Stimulated activated CD8-positive, alpha-beta memory T cell treated with anti-CD3 and anti-CD28 coated beads, Interleukin-15, amount 100 ng/mL, for 1 hour (primary cell): Measurements from ENCODE around the gene KDM3A.
A peak's percentile ranks its signal among the peaks of the same experiment; 100 is the strongest.
"Not testable (repeated sequence)": the region's sequence is repeated elsewhere in the genome, so short reads cannot be mapped to it uniquely, and the experiment has no call there.

Experiments used
- DNase-seq: peaks from one replicate; pipeline ENCODE4 v3.0.0-alpha.2; 2020; ENCODE audit warnings: low read depth

KDM3A gene

GRCh38 chr2:86477349-86477748, 36.2 kb downstream of the KDM3A start:
- no peak for DNase-seq

GRCh38 chr2:86480105-86480504, 38.9 kb downstream of the KDM3A start:
- DNase-seq, result no peak

- no peak for DNase-seq
These were observed 40.9 kb downstream of the KDM3A start for GRCh38 chr2:86482034-86482433.

GRCh38 chr2:86484385-86484784, 43.2 kb downstream of the KDM3A start:
- DNase-seq, result no peak

GRCh38 chr2:86485103-86485502, 43.9 kb downstream of the KDM3A start:
- no peak for DNase-seq

- DNase-seq, result no peak
These were observed 44.6 kb downstream of the KDM3A start for GRCh38 chr2:86485802-86486201.

GRCh38 chr2:86487062-86487461, 45.9 kb downstream of the KDM3A start:
- no peak for DNase-seq

- DNase-seq, result no peak
These were observed 47.5 kb downstream of the KDM3A start for GRCh38 chr2:86488561-86489250.

- DNase-seq, result no peak
These were observed 48.4 kb downstream of the KDM3A start for GRCh38 chr2:86489542-86489941.

GRCh38 chr2:86490245-86490644, 49.1 kb downstream of the KDM3A start:
- no peak for DNase-seq

GRCh38 chr2:86491088-86491487, 49.9 kb downstream of the KDM3A start:
- DNase-seq, result no peak

GRCh38 chr2:86492048-86492453, 50.9 kb downstream of the KDM3A start:
- DNase-seq, result no peak

- not testable (repeated sequence) for DNase-seq
These were observed 55.2 kb downstream of the KDM3A start for GRCh38 chr2:86496391-86496790.

- no peak for DNase-seq
These were observed 57.5 kb downstream of the KDM3A start for GRCh38 chr2:86498468-86499260.

GRCh38 chr2:86499326-86499725, 58.2 kb downstream of the KDM3A start:
- DNase-seq, result no peak

GRCh38 chr2:86500325-86501083, 59.3 kb downstream of the KDM3A start:
- no peak for DNase-seq

GRCh38 chr2:86507600-86507999, 66.4 kb downstream of the KDM3A start:
- no peak for DNase-seq

- no peak for DNase-seq
These were observed 69.3 kb downstream of the KDM3A start for GRCh38 chr2:86510436-86510933.

- DNase-seq, result no peak
These were observed 70.9 kb downstream of the KDM3A start for GRCh38 chr2:86512034-86512433.

- DNase-seq, result no peak
These were observed 71.7 kb downstream of the KDM3A start for GRCh38 chr2:86512892-86513291.

GRCh38 chr2:86513948-86514660, 72.9 kb downstream of the KDM3A start:
- no peak for DNase-seq

GRCh38 chr2:86518481-86518880, 77.3 kb downstream of the KDM3A start:
- DNase-seq, result peak; percentile 6
